Mesenteric fat pad (tissue), 1 donor: ENCODE measurements around the gene CRELD2. TPM values are rescaled to one million over a fixed set of nuclear protein-coding genes. Genes with fewer than 3 reads are reported as not detected.

Source experiments
- DNase-seq: peaks from one replicate; pipeline ENCODE4 v3.0.0-alpha.2; 2020; ENCODE audit warnings: low spot score
- total RNA-seq: library from RNA; stranded (reverse); fragmentation: NEBNext Ultra II Directional; extraction: Animal tissue kit (Norgen Biotek cat#: 25700); gene quantifications from one replicate; pipeline ENCODE4 v1.2.1, GENCODE V29; 2021
- donor health status: DM: yes; HTN: yes; CAD: no.

The CRELD2 gene
- total RNA-seq, 1 donor from 2014 or later = 36.5 TPM

GRCh38 chr22:49887064-49887451 is 31.4 kb upstream of the CRELD2 start:
- DNase-seq = peak; percentile 71

DNA sequence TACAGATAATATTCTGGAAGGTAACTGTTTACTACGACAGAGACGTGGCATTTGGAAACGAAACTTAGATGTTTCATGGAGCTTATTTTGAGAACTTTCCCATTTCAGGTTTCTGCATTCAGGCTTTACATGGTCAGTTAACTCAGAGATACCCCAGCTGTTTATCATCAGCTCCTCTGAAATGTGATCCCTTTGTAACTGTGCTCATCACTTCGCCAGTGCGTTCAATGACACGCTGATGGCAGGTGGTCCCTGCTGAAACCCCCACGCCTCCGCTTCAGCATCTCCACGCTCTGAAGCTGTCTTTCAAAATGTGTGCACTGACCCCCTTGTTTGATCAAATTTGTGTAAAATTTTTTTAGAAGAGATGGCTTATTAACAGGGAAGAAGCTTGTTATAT is 30.7 kb upstream of the CRELD2 start:
- DNase-seq = peak; percentile 53

GRCh38 chr22:49889071-49889470 is 29.4 kb upstream of the CRELD2 start:
- peak; percentile 20 for DNase-seq

- DNase-seq = no peak
These were observed 26.1 kb upstream of the CRELD2 start for GRCh38 chr22:49892226-49892899.

DNA sequence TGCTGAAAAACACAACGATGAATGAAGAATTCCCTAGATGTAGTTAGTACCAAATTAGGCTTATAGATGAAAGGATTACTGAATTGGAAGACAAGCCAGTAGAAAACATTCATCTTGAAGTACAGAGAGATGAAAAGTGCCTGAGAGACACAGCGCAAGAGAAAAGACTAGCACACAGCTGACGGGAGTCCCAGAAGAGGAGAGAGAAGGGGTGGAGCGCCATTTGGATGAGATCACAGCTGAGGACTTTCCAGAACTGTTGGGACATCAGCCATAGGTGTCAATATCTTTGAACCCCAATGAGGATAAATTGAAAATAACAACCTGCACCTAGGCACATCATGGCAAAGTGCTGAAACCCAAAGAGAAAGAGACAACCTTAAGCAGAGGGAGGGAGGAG is 25.4 kb upstream of the CRELD2 start:
- no peak for DNase-seq

DNA sequence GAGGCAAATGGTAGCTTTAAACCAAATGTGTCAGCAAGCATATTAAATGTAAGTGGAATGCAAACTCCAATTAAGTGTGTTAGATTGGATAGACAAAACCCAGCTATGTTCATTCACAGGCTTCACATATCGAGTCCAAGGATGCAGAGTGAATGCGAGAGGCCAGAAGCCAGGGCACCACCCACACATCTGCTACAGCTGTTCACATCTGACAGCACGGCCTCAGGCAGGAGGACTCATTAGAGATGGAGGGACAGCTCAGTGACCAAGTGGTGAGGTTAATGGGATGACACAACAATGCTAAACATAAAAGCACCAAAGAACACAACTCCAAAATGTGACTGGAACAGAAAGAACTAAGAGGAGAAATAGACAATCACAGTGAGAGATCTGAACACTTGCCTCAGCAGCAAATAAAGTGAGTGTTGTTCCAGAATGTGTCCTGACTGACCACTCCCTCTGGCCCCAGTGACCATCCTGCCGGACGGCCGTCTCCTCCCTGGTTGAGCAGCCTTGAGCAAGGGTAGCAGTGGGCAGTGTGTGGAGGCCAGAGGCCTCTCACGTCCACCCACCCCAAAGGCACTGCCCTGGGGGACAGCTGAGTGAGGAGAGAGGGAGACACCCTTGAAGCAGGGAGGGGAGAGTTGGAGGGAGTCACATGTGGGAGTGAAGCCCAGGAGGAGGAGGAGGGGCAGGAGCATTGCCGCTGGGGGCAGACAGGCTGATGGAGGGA is 23.9 kb upstream of the CRELD2 start:
- DNase-seq = no peak

GRCh38 chr22:49896201-49896600 is 22.2 kb upstream of the CRELD2 start:
- no peak for DNase-seq

GRCh38 chr22:49897015-49897684 is 21.3 kb upstream of the CRELD2 start:
- no peak for DNase-seq

DNA sequence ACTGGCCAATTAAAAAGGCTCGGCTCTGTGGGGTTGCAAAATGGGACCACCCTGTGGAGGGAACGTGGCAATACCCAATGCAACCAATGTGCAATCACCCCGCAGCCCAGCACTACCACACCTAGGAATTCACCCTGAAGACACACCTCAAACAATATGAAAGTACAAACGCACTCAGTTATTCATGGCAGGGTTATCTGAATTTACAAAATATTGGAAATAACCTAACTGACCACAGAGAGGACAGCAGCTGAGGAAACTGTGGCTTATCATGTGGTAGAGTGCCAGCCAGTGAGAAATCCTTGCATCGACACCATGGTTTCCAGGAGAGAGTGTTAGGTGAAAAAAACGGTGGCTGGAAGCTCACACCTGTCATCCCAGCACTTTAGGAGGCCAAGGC is 18.9 kb upstream of the CRELD2 start:
- no peak for DNase-seq

GRCh38 chr22:49900441-49901230 is 17.8 kb upstream of the CRELD2 start:
- DNase-seq = no peak

DNA sequence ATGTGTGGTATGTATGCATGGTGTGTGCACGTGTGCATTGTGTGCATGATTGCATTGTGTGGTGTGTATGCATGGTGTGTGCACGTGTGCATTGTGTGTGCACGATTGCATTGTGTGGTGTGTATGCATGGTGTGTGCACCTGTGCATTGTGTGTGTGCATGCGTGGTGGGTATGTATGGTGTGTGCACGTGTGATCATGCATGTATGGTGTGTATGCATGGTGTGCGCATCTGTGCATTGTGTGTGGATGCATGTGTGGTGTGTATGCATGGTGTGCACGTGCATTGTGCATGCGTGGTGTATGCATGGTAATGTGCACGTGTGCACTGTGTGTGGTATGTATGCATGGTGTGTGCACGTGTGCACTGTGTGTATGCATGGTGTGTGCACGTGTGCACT is 17.0 kb upstream of the CRELD2 start:
- no peak for DNase-seq

GRCh38 chr22:49903322-49904039 is 15.0 kb upstream of the CRELD2 start:
- no peak for DNase-seq

DNA sequence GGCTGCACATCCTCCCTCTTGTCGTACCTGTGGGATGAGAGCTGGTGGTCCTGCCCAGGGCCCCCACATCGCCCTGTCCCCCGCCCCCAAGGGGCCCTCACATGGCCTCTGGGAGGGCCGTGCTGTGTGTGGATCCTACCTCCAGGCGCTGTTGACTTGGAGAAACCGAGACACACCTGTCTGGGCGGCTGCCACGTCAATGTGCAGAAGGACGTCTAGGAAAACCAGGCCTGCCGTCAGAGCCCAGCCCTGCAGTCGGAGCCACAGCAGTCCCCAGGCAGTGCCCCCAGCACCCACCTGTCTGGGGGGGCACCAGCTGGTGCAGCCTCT is 14.4 kb upstream of the CRELD2 start:
- no peak for DNase-seq

GRCh38 chr22:49905465-49905864 is 13.0 kb upstream of the CRELD2 start:
- no peak for DNase-seq

DNA sequence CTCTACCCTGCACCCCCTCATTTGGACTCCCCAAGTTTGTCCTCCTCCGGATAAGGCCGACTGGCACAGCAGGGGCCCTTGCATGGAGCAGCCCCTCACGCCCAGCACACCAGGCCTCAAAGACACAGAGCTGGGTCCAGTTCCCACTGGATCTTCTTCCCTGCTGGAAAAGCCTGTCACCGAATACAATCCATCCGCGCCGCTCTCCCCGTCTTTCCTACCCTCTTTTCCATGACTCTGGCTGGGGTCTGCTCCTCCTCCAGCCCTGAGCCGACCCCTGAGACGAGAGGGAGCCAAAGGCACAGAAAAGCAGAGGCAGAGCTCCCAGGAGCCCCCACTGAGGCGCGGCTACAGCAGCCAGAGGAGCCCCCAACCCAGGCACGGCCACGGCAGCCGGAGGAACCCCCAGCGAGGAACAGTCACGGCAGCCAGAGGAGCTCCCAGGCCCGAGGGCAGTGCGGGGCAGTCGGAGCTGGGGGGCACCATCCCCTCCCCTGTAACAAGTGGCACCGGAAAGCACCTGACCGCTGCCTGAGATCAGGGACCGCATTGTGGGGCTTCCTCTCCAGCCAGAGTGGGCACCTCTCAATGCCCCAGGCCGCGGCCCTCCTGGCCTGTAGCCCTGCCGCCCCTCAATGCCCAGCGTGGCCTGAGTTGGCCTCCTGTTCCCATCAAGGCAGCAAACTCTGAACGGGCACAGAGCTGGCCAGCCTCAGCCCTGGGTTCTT is 12.2 kb upstream of the CRELD2 start:
- peak; percentile 88 for DNase-seq

DNA sequence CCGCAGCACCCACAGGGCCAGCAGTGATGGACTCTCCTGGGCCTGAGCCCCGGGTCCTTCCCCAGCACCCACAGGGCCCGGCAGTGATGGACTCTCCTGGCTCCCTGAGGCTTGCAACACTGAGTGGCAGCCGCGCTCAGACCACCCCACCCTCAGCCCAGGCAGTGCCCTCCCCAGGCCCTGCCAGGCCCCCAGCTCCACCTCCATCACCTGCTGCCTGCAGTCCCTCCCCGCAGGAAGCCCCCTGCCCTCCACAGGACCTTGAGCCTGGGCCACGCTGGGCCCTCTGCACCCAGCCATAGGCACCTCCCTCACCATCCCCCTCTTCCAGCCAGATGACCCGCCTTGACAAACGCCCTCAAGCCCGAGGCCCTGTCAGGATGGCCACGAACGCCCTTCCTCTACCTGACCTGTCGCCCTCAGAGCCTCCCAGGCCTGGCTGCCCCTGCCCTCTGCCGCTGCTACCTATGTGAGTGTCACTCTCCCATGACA is 11.6 kb upstream of the CRELD2 start:
- DNase-seq = peak; percentile 82

GRCh38 chr22:49907807-49908206 is 10.6 kb upstream of the CRELD2 start:
- no peak for DNase-seq

DNA sequence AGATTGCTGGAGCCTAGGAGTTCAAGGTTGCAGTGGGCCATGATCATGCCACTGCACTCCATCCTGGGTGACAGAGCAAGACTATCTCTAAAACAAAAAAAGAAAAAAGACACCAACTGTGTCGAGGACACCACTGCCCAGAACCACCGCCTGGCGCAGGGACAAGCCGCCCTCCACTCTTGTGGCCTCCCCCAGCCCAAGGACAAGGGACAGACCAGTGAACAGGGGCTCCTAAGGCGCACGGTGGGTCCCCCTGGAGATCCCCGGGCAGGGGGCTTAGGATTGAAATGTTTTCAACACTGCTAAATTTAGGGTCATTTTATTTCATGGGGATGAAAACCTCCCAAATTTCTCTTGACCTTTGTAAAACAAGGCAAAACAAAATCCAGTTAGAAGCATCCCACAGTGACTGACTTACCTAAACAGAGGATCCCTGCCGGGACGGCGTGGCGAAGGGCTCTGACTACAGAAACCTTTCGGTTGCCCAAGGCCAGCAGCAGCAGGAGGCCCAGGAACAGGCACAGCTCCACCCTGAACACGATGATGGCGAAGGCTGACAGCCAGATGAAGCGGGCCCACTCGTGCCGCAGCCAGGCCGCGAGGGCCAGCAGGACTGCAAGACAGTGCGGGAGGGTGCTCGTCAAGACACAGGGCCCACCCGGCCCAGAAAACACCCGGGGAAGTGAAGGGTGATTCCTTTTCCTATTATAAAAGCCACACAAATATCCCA is 8.8 kb upstream of the CRELD2 start:
- DNase-seq = no peak
